ENCODE measurements around the gene RRAGA. TPM values are rescaled to one million over a fixed set of nuclear protein-coding genes. Genes with fewer than 3 reads are reported as not detected.
A peak's percentile ranks its signal among the peaks of the same experiment; 100 is the strongest.
"Not testable (repeated sequence)": the region's sequence is repeated elsewhere in the genome, so short reads cannot be mapped to it uniquely, and the experiment has no call there.

The RRAGA gene
- total RNA-seq, 2 experiments from 2014 or later = 42.4 to 53.4 TPM

GRCh38 chr9:19085295-19085694 lies 36.1 kb downstream of the RRAGA start:
- no peaks in the 10 kb centered on the region for H3K9me3 Mint-ChIP-seq (ENCODE audit: low read depth)
- peaks cover 37% of the 10 kb centered on the region for H3K36me3 Mint-ChIP-seq (ENCODE audit: low read depth)
- DNase-seq = no peak
- no peak overlapping the region for H3K4me3 Mint-ChIP-seq
- ChIA-PET POLR2A (no interaction called here), CTCF (interaction anchor here (0.9 to 4.4 kb wide), 14 partner anchors 9 to 377 kb away, joined by 3 to 49 read pairs (median 4); no protein-coding TSS in a partner anchor)
- intact Hi-C loops (cut with DNase I, micrococcal nuclease) = loop anchor here (1.0 kb wide), 2 partner anchors 89 to 372 kb away; no protein-coding TSS in a partner anchor
- H3K27ac Mint-ChIP-seq = no peak overlapping the region
- no peaks in the 10 kb centered on the region for H3K27me3 Mint-ChIP-seq
- ATAC-seq = peak; percentile 61
- no peaks in the 10 kb centered on the region for H3K4me1 Mint-ChIP-seq

- POLR2A ChIA-PET = no interaction called here
- no peak overlapping the region for H3K27ac Mint-ChIP-seq
Observed at GRCh38 chr9:19087106-19088000, 38.1 kb downstream of the RRAGA start.

DNA sequence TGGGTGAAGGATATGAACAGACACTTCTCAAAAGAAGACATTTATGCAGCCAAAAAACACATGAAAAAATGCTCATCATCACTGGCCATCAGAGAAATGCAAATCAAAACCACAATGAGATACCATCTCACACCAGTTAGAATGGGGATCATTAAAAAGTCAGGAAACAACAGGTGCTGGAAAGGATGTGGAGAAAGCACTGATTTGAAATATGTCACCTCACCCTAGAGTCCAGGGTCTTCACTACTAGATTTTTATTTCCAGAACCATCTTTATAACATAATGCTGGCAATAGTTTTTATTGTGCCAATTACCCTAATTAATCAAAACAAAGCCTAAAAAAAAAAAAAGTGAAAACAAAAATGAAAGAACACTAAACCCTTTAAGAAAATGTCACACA lies 48.2 kb downstream of the RRAGA start:
- ATAC-seq; H3K4me3 Mint-ChIP-seq; H3K9me3 Mint-ChIP-seq (ENCODE audit: low read depth); intact Hi-C loops (cut with DNase I, micrococcal nuclease); DNase-seq; H3K27me3 Mint-ChIP-seq; POLR2A ChIA-PET: not testable (repeated sequence)
- CTCF ChIA-PET = interaction anchor here (0.6 to 1.7 kb wide), 3 partner anchors 12 to 270 kb away, joined by 3 to 8 read pairs (median 3); no protein-coding TSS in a partner anchor
- peaks cover 39% of the 10 kb centered on the region for H3K4me1 Mint-ChIP-seq
- peaks cover 29% of the 10 kb centered on the region for H3K36me3 Mint-ChIP-seq (ENCODE audit: low read depth)
- H3K27ac Mint-ChIP-seq = peak overlapping the region; percentile 33

More at GRCh38 chr9:19087106-19088000, 38.1 kb downstream of the RRAGA start:
- Mint-ChIP-seq H3K4me1 (no peaks in the 10 kb centered on the region), H3K4me3 (no peak overlapping the region), H3K36me3 (ENCODE audit: low read depth) (peaks cover 41% of the 10 kb centered on the region), H3K27me3 (no peaks in the 10 kb centered on the region), H3K9me3 (ENCODE audit: low read depth) (no peaks in the 10 kb centered on the region)
- CTCF ChIA-PET = interaction anchor here (0.8 to 4.4 kb wide), 6 partner anchors 13 to 370 kb away, joined by 3 to 49 read pairs (median 6); partner anchors contain the start of gene RRAGA
- DNase-seq = no peak
- no peak for ATAC-seq
- intact Hi-C loops (cut with DNase I, micrococcal nuclease) = no loop called here

Other genes with a start within 250 kb of the RRAGA start
- under 1 TPM in 1 of 2 experiments, not detected in 1; 0.11 TPM for gene SAXO1, start 16.2 kb upstream of the RRAGA start, total RNA-seq
- gene HAUS6, start 53.5 kb downstream of the RRAGA start, total RNA-seq = 10 to 100 TPM; 29.3 to 32.5 TPM
- 100 to 1,000 TPM in 1 of 2 experiments, 10 to 100 TPM in 1; 94.2 to 109 TPM for gene PLIN2, start 78.1 kb downstream of the RRAGA start, total RNA-seq
- 10 to 100 TPM; 17.2 to 22.2 TPM for gene DENND4C, start 181.3 kb downstream of the RRAGA start, total RNA-seq

Data from activated CD4-positive, alpha-beta T cell treated with anti-CD3 and anti-CD28 coated beads for 36 hours (primary cell).